NCI-H2107 (cell line): ENCODE results near the gene FAM43B.

Experiments
- DNase-seq: peaks from one replicate; lab custom pipeline; 2025; lab: John Stamatoyannopoulos, UW

Gene FAM43B

GRCh38 chr1:20593756-20594155, 41.4 kb downstream of the FAM43B start:
- DNase-seq, result no peak

- no peak for DNase-seq
Observed at GRCh38 chr1:20594746-20595145, 42.4 kb downstream of the FAM43B start.

- DNase-seq, result no peak
Observed at GRCh38 chr1:20596106-20596505, 43.7 kb downstream of the FAM43B start.

- no peak for DNase-seq
Observed at GRCh38 chr1:20597650-20598049, 45.3 kb downstream of the FAM43B start.

GRCh38 chr1:20600156-20600555, 47.8 kb downstream of the FAM43B start:
- DNase-seq, result no peak

GRCh38 chr1:20601129-20601825, 48.9 kb downstream of the FAM43B start:
- no peak for DNase-seq

- DNase-seq, result no peak
Observed at GRCh38 chr1:20602851-20603450, 50.6 kb downstream of the FAM43B start.

- DNase-seq, result no peak
Observed at GRCh38 chr1:20603504-20604464, 51.4 kb downstream of the FAM43B start.
